BE2C (cell line): ENCODE results near the gene SLC66A1.

Experiments
- DNase-seq: peaks from one replicate; pipeline ENCODE4 v3.0.0-alpha.2; 2020
- H3K27me3 ChIP-seq: fragments of 250-450 bp; sonication (Bioruptor Pico); 2 replicates; pipeline ENCODE4 v1.5.1; 2020; ENCODE audit warnings: mild to moderate bottlenecking
- H3K36me3 ChIP-seq: fragments of 250-450 bp; sonication (Bioruptor Pico); 2 replicates; pipeline ENCODE4 v1.5.1; 2020; ENCODE audit warnings: mild to moderate bottlenecking
- H3K4me1 ChIP-seq: fragments of 250-450 bp; sonication (Bioruptor Pico); 2 replicates; pipeline ENCODE4 v1.5.1; 2020
- H3K4me3 ChIP-seq: 2 replicates; pipeline ENCODE4 v1.5.1; 2011; ENCODE audit warnings: low read depth, low read length
- H3K9me3 ChIP-seq: fragments of 250-450 bp; sonication (Bioruptor Pico); 2 replicates; pipeline ENCODE4 v1.5.1; 2020
- TF ChIP-seq, protein P1 (sequence below): IDR thresholded peaks from 2 replicates; pipeline ENCODE4 v1.5.1; 2012; ENCODE audit warnings: mild to moderate bottlenecking, low read depth, low read length

The SLC66A1 gene

GRCh38 chr1:19352839-19353238 is 40.7 kb downstream of the SLC66A1 start:
- DNase-seq, result no peak
- Histone ChIP-seq H3K9me3 (no peaks in the 10 kb centered on the region), H3K27me3 (no peaks in the 10 kb centered on the region), H3K4me1 (no peaks in the 10 kb centered on the region), H3K36me3 (no peaks in the 10 kb centered on the region), H3K4me3 (no peak overlapping the region)
- TF ChIP-seq, protein P1, sequence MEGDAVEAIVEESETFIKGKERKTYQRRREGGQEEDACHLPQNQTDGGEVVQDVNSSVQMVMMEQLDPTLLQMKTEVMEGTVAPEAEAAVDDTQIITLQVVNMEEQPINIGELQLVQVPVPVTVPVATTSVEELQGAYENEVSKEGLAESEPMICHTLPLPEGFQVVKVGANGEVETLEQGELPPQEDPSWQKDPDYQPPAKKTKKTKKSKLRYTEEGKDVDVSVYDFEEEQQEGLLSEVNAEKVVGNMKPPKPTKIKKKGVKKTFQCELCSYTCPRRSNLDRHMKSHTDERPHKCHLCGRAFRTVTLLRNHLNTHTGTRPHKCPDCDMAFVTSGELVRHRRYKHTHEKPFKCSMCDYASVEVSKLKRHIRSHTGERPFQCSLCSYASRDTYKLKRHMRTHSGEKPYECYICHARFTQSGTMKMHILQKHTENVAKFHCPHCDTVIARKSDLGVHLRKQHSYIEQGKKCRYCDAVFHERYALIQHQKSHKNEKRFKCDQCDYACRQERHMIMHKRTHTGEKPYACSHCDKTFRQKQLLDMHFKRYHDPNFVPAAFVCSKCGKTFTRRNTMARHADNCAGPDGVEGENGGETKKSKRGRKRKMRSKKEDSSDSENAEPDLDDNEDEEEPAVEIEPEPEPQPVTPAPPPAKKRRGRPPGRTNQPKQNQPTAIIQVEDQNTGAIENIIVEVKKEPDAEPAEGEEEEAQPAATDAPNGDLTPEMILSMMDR, result no peak

DNA sequence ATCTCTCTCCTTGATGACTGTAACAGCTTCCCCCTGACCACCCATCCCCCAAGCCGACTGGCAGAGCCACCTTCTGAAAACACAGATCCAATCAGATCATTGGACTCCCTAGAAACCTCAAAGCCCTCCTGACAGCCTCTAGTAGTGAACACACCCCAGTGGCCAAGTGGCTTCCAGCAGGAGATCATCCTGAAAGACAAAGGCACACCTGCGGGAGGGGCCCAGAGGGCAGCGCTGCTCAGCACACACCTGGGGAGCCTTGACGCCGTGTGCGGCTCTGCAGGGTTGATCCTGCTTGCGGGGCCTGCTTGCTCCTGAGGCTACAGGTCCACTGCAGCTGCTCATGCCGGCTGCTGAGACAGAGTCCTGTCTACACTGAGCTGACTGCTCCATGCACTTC is 41.5 kb downstream of the SLC66A1 start:
- DNase-seq, result no peak
- TF ChIP-seq, protein P1, result no peak
- Histone ChIP-seq H3K9me3 (no peaks in the 10 kb centered on the region), H3K4me3 (no peak overlapping the region), H3K27me3 (no peaks in the 10 kb centered on the region), H3K36me3 (no peaks in the 10 kb centered on the region), H3K4me1 (no peaks in the 10 kb centered on the region)

GRCh38 chr1:19354531-19354981 is 42.4 kb downstream of the SLC66A1 start:
- no peak for DNase-seq
- Histone ChIP-seq H3K4me1 (no peaks in the 10 kb centered on the region), H3K4me3 (no peak overlapping the region), H3K27me3 (no peaks in the 10 kb centered on the region), H3K9me3 (no peaks in the 10 kb centered on the region), H3K36me3 (no peaks in the 10 kb centered on the region)
- TF ChIP-seq, protein P1, result no peak

GRCh38 chr1:19356266-19356665 is 44.1 kb downstream of the SLC66A1 start:
- TF ChIP-seq, protein P1, result no peak
- Histone ChIP-seq H3K4me3 (no peak overlapping the region), H3K36me3 (no peaks in the 10 kb centered on the region), H3K9me3 (no peaks in the 10 kb centered on the region), H3K27me3 (no peaks in the 10 kb centered on the region), H3K4me1 (no peaks in the 10 kb centered on the region)
- no peak for DNase-seq

GRCh38 chr1:19357299-19357986 is 45.3 kb downstream of the SLC66A1 start:
- H3K9me3 ChIP-seq, result no peaks in the 10 kb centered on the region
- H3K4me1 ChIP-seq, result no peaks in the 10 kb centered on the region
- H3K4me3 ChIP-seq, result no peak overlapping the region
- no peaks in the 10 kb centered on the region for H3K36me3 ChIP-seq
- DNase-seq, result no peak
- no peaks in the 10 kb centered on the region for H3K27me3 ChIP-seq
- TF ChIP-seq, protein P1, result no peak

- TF ChIP-seq, protein P1, result no peak
- Histone ChIP-seq H3K4me1 (no peaks in the 10 kb centered on the region), H3K9me3 (no peaks in the 10 kb centered on the region), H3K4me3 (no peak overlapping the region), H3K36me3 (no peaks in the 10 kb centered on the region), H3K27me3 (no peaks in the 10 kb centered on the region)
- DNase-seq, result no peak
Observed at GRCh38 chr1:19358710-19359109, 46.6 kb downstream of the SLC66A1 start.
